GM19035 (cell line): ENCODE results near the gene GRAMD1C.
"Not testable (repeated sequence)": the region's sequence is repeated elsewhere in the genome, so short reads cannot be mapped to it uniquely, and the experiment has no call there.

Experiments
- ATAC-seq: cut with Tn5 transposase; IDR thresholded peaks from one replicate; pipeline ENCODE4 v1.9.1; 2021; ENCODE audit not compliant: unreplicated experiment

GRAMD1C gene

GRCh38 chr3:113850391-113850790, 11.8 kb downstream of the GRAMD1C start:
- not testable (repeated sequence) for ATAC-seq

- ATAC-seq: no peak
Observed at GRCh38 chr3:113852506-113852905, 13.9 kb downstream of the GRAMD1C start.

- ATAC-seq: no peak
Observed at GRCh38 chr3:113867506-113867905, 28.9 kb downstream of the GRAMD1C start.

GRCh38 chr3:113873293-113873692, 34.7 kb downstream of the GRAMD1C start:
- ATAC-seq: no peak

- no peak for ATAC-seq
Observed at GRCh38 chr3:113873814-113874526, 35.4 kb downstream of the GRAMD1C start.

GRCh38 chr3:113878403-113878802, 39.8 kb downstream of the GRAMD1C start:
- no peak for ATAC-seq

- ATAC-seq: no peak
Observed at GRCh38 chr3:113885050-113885449, 46.5 kb downstream of the GRAMD1C start.

GRCh38 chr3:113890256-113890900, 51.8 kb downstream of the GRAMD1C start:
- no peak for ATAC-seq

GRCh38 chr3:113894927-113895326, 56.3 kb downstream of the GRAMD1C start:
- no peak for ATAC-seq

- ATAC-seq: no peak
Observed at GRCh38 chr3:113895964-113896363, 57.4 kb downstream of the GRAMD1C start.

- ATAC-seq: no peak
Observed at GRCh38 chr3:113896930-113897329, 58.3 kb downstream of the GRAMD1C start.

GRCh38 chr3:113897373-113897777, 58.8 kb downstream of the GRAMD1C start:
- ATAC-seq: no peak

GRCh38 chr3:113898892-113899291, 60.3 kb downstream of the GRAMD1C start:
- no peak for ATAC-seq

- no peak for ATAC-seq
Observed at GRCh38 chr3:113906568-113907140, 68.1 kb downstream of the GRAMD1C start.

- no peak for ATAC-seq
Observed at GRCh38 chr3:113908133-113908532, 69.5 kb downstream of the GRAMD1C start.

- no peak for ATAC-seq
Observed at GRCh38 chr3:113910966-113911365, 72.4 kb downstream of the GRAMD1C start.

GRCh38 chr3:113912552-113913236, 74.1 kb downstream of the GRAMD1C start:
- peak; percentile 92 for ATAC-seq

GRCh38 chr3:113914646-113915045, 76.1 kb downstream of the GRAMD1C start:
- no peak for ATAC-seq

GRCh38 chr3:113927556-113927955, 89.0 kb downstream of the GRAMD1C start:
- no peak for ATAC-seq

- ATAC-seq: no peak
Observed at GRCh38 chr3:113946831-113947230, 108.2 kb downstream of the GRAMD1C start.

- peak; percentile 83 for ATAC-seq
Observed at GRCh38 chr3:113947372-113948014, 108.9 kb downstream of the GRAMD1C start, which contains the start of gene ZDHHC23. ZDHHC23 (plus strand) TSS chr3:113948013; CDS start chr3:113948803, 790 bp downstream.
